ENCODE results near the gene EPN3. TPM values are rescaled to one million over a fixed set of nuclear protein-coding genes. Genes with fewer than 3 reads are reported as not detected.

The EPN3 gene
- polyA plus RNA-seq, 1 donor from 2014 or later: not detected

DNA sequence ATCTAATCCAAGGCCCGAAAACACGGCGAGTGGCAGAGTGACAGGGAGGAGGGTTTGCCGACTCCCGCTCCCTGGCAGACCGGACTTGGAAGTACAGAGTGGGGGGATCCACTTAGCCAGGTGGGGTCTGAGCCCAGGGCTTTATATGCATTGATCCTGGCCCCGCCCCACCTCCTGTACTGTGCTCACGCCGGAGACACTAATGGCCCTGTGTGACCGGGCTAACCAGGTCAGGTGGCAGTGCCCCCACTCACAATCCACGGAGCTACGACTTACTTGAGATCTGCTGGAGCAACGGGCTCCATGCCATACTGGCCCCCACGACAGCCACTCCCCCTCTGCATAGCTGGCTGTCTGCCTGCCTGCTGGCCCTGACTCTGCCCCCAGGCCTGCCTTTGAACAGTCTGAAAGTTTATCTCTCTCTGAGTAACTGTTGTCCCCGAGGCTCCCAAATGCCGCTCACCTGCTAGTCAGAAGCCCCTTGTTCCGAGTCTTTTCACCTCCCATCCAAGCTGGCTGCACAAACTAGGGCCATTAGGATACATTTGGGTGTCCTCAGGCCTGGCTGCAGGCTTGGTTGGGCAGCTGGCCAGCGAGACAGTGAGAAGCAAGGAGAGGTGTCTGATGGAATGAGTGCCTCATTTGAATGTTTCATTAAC lies 56.0 kb downstream of the EPN3 start:
- Histone ChIP-seq H3K4me3 (ENCODE audit: low read length) (no peak overlapping the region), H3K79me2 (replicated peaks; ENCODE audit: insufficient read depth, low read length) (no peaks in the 10 kb centered on the region), H3K27ac (ENCODE audit: low read length) (no peak overlapping the region), H3F3A (ENCODE audit: insufficient read depth, low read length, poor library complexity, severe bottlenecking) (no peaks in the 10 kb centered on the region), H3K9ac (ENCODE audit: low read length) (no peak overlapping the region), H3K4me2 (ENCODE audit: low read length) (no peak overlapping the region), H3K9me2 (ENCODE audit: insufficient read depth, low read length) (no peaks in the 10 kb centered on the region), H3K9me3 (ENCODE audit: low read length) (no peaks in the 10 kb centered on the region), H3K27me3 (ENCODE audit: insufficient read depth, low read depth, low read length) (no peaks in the 10 kb centered on the region), H3K36me3 (ENCODE audit: insufficient read depth, low read length) (no peaks in the 10 kb centered on the region), H4K20me1 (ENCODE audit: insufficient read depth) (no peaks in the 10 kb centered on the region), H2AFZ (ENCODE audit: low read depth, low read length) (no peak overlapping the region)
- TF ChIP-seq, protein P1, sequence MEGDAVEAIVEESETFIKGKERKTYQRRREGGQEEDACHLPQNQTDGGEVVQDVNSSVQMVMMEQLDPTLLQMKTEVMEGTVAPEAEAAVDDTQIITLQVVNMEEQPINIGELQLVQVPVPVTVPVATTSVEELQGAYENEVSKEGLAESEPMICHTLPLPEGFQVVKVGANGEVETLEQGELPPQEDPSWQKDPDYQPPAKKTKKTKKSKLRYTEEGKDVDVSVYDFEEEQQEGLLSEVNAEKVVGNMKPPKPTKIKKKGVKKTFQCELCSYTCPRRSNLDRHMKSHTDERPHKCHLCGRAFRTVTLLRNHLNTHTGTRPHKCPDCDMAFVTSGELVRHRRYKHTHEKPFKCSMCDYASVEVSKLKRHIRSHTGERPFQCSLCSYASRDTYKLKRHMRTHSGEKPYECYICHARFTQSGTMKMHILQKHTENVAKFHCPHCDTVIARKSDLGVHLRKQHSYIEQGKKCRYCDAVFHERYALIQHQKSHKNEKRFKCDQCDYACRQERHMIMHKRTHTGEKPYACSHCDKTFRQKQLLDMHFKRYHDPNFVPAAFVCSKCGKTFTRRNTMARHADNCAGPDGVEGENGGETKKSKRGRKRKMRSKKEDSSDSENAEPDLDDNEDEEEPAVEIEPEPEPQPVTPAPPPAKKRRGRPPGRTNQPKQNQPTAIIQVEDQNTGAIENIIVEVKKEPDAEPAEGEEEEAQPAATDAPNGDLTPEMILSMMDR (IDR thresholded peaks at IDR 0.05; ENCODE audit: poor library complexity, severe bottlenecking): no peak
- TF ChIP-seq RAD21 (conservative IDR thresholded peaks at IDR 0.05): no peak
- no peak for TF ChIP-seq EP300 (conservative IDR thresholded peaks at IDR 0.05; ENCODE audit: poor library complexity, severe bottlenecking)
- TF ChIP-seq MXI1 (conservative IDR thresholded peaks at IDR 0.05; ENCODE audit: poor library complexity, severe bottlenecking): no peak
- TF ChIP-seq, protein P2, sequence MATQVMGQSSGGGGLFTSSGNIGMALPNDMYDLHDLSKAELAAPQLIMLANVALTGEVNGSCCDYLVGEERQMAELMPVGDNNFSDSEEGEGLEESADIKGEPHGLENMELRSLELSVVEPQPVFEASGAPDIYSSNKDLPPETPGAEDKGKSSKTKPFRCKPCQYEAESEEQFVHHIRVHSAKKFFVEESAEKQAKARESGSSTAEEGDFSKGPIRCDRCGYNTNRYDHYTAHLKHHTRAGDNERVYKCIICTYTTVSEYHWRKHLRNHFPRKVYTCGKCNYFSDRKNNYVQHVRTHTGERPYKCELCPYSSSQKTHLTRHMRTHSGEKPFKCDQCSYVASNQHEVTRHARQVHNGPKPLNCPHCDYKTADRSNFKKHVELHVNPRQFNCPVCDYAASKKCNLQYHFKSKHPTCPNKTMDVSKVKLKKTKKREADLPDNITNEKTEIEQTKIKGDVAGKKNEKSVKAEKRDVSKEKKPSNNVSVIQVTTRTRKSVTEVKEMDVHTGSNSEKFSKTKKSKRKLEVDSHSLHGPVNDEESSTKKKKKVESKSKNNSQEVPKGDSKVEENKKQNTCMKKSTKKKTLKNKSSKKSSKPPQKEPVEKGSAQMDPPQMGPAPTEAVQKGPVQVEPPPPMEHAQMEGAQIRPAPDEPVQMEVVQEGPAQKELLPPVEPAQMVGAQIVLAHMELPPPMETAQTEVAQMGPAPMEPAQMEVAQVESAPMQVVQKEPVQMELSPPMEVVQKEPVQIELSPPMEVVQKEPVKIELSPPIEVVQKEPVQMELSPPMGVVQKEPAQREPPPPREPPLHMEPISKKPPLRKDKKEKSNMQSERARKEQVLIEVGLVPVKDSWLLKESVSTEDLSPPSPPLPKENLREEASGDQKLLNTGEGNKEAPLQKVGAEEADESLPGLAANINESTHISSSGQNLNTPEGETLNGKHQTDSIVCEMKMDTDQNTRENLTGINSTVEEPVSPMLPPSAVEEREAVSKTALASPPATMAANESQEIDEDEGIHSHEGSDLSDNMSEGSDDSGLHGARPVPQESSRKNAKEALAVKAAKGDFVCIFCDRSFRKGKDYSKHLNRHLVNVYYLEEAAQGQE (IDR thresholded peaks at IDR 0.05; ENCODE audit: borderline replicate concordance): no peak
- no peak for TF ChIP-seq SMC3 (conservative IDR thresholded peaks at IDR 0.05; ENCODE audit: poor library complexity)
- TF ChIP-seq TAF1 (IDR thresholded peaks at IDR 0.05; ENCODE audit: low read depth): no peak

DNA sequence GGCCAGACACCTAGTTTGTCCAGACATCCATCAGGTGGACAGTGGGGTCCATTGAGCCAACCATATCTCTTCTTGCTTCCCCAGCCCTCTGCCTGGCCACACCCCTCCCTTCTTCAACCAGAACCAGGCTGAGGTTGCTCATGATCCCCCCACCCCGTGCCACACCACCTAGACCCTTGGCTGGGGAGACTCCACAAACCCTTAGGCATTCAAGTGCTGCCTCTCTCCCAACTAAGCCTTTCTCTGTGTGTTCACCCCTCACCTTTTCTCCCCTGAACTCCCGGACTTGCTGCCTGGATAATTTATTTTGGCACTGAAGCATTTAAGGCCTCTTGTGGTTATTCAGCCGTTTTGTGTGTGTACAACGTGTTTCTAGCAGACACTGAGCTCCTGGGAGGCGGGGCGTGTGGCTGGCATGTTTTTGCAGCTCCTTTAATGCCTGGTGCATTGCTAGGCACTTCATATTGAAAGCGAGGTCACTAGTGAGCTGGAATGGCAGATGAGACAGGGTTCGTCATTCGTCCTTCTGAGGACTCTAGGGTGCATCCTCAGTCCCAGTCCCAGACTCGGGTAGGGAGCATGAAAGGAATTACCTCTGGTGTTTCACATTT lies 56.7 kb downstream of the EPN3 start:
- no peaks in the 10 kb centered on the region for H3K79me2 ChIP-seq (replicated peaks; ENCODE audit: insufficient read depth, low read length)
- H3K27me3 ChIP-seq (ENCODE audit: insufficient read depth, low read depth, low read length): no peaks in the 10 kb centered on the region
- H3K9me3 ChIP-seq (ENCODE audit: low read length): no peaks in the 10 kb centered on the region
- no peaks in the 10 kb centered on the region for H4K20me1 ChIP-seq (ENCODE audit: insufficient read depth)
- no peak overlapping the region for H3K9ac ChIP-seq (ENCODE audit: low read length)
- H3K36me3 ChIP-seq (ENCODE audit: insufficient read depth, low read length): no peaks in the 10 kb centered on the region
- TF ChIP-seq TAF1 (IDR thresholded peaks at IDR 0.05; ENCODE audit: low read depth) (no peak), RAD21 (conservative IDR thresholded peaks at IDR 0.05) (no peak), EZH2 (IDR thresholded peaks at IDR 0.05; ENCODE audit: borderline replicate concordance, insufficient read depth, low read length, poor library complexity, severe bottlenecking) (no peak), SMC3 (conservative IDR thresholded peaks at IDR 0.05; ENCODE audit: poor library complexity) (no peak), MXI1 (conservative IDR thresholded peaks at IDR 0.05; ENCODE audit: poor library complexity, severe bottlenecking) (no peak), POLR2AphosphoS5 (IDR thresholded peaks at IDR 0.05) (no peak), EP300 (conservative IDR thresholded peaks at IDR 0.05; ENCODE audit: poor library complexity, severe bottlenecking) (no peak)
- TF ChIP-seq, protein P2 (IDR thresholded peaks at IDR 0.05; ENCODE audit: borderline replicate concordance): no peak
- TF ChIP-seq, protein P1 (IDR thresholded peaks at IDR 0.05; ENCODE audit: poor library complexity, severe bottlenecking): no peak
- no peak overlapping the region for H3K4me3 ChIP-seq (ENCODE audit: low read length)
- no peaks in the 10 kb centered on the region for H3F3A ChIP-seq (ENCODE audit: insufficient read depth, low read length, poor library complexity, severe bottlenecking)
- no peaks in the 10 kb centered on the region for H3K9me2 ChIP-seq (ENCODE audit: insufficient read depth, low read length)
- H2AFZ ChIP-seq (ENCODE audit: low read depth, low read length): no peak overlapping the region
- H3K4me2 ChIP-seq (ENCODE audit: low read length): no peak overlapping the region
- H3K27ac ChIP-seq (ENCODE audit: low read length): no peak overlapping the region
